ENCODE measurements around the gene RNF121.

Gene RNF121

DNA sequence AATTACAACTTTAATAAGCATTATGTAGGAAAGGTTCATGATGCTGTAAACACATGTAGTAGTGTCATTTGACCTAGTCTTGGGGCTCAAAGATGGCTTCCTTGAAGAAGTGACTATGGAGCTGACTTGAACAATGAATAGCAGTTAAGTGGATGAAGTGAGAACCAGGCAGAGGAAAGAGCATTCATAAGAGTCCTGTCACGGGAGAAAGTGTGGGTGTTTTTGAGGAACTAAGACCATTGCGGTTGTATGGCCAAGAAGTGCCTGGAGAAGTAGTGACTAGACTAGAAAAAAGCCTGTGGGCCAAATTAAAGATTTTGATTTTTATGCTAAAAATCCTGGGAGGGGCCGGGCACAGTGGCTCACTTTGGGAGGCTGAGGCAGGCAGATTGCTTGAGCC, 62.6 kb downstream of the RNF121 start:
- DNase-seq: no peak

DNA sequence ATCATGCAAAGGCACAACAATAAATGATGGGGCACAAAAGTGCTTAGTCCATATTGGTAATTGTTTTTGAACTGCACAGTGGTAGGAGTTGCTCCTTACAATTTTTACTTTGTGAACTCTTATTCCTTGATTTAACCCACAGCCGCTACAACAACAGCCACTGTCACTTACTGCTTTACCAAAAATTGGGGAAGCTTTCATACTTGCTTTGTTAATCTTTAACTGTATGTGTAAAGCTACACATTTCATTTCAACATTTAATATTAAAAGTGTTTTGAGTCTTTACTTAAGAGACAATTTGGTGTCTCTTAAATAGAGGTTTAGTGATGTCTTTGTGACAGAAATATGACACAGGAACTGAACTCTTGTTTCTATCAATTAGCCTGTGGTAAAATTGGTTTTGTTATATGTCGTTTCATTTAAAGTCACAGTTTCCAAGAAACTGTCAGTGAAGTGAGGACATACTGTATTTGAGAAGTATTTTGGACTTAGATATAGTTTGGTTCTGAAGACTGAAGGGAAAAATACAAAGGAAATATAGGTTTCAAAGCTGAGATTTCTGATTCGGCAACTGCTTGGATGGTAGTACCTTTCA, 63.4 kb downstream of the RNF121 start:
- DNase-seq: no peak

DNA sequence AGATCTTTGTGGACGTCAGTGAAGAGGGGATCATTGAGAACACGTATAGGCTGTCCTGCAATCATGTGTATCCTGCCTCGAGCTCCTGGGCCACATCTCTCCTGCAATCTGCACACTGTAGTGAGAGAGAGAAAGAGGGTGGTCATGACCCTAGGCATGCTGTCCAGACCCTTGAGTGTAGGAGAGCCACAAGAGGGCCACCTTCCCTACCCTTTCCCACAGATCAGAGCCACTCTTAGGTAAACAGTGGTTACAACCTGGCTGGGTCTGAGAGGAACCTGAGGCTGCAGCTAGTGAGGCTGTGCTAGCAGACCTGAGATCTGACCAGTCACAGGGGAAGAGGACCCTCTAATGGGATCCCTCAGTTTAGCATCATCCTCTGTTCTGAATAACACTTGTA, 65.9 kb downstream of the RNF121 start:
- no peak for DNase-seq

DNA sequence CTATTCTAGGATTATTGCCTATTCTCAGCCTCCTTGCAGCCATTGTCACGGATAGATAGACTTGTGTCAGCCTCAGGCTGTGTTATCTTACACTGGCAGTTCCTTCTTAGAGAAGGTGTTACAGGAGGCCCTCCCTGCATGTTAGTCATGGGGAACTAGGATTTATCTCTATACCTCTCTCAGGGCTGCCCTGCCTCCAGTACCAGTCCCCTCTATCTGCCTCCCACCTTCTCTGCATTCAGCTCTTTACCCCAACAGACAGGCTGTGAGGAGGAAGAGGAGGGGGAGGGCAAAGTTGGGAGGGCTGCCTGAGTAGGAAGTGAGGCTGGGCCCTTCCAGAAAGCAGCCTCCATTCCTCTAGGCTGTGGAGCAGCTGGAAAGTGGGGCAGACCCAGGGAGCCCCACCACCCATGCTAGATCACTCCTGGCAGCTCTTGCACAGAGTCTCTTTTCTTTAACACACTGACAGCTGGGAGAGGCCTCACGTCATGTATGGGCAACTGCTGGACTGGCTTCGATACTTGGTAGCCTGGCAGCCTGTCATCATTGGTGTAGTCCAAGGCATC, 67.0 kb downstream of the RNF121 start:
- DNase-seq: no peak

DNA sequence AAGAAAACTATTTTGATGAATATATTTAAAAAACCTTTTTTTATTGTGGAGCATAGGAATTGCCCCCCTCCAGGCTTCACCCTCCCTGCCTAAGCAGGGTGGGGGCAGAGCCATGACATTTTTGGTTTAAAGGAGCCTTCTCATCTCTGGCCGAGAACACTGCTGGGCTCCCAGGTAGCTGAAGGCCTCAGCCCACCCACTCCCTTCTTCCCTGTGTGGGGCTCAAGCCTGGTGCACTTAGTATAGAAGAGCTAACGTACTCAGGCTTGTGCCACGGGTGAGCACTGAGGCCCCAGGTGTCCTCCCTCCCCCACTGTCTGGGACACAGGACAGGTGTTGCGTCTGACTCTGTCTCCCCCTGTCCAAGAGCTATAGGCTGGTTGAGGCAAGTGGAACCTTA, 67.7 kb downstream of the RNF121 start:
- DNase-seq: no peak

DNA sequence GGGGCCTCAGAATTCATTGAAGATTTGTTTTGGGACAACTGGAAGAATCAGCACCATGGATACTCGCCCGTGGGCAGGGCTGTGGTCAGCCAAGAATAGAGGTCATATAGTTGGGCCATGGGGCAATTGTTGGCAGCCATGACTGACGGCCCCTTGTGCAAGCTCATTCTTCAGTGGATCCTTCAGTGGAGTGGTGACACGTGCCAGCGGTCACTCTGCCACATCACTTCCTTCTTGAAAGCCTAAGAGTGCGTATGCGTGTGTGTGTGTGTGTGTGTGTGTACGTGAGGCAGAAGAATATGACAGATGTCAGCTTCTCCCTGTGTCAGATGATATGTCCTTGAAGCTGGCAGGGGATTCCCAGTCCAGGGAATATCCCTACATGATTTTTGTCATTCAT, 68.1 kb downstream of the RNF121 start:
- DNase-seq: no peak

DNA sequence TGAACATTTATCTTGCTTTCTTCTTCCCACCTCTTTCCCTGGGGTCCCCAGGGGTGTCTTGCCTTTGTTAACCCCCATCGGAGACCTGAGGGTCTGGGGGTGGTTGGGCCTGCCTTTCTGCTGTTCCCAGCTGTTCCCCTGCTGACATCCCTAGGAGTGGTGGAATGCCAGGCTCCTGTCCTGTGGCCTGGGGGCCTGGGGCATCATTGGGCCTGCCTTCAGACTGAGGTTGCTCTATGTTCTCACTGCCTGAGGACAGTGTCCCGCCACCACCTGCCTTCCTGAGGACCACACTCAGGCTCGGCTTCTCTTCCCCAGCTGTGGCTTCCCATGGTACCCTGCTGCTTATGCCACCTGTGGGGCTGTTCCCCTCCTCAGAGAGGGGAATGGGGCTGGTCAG, 68.7 kb downstream of the RNF121 start:
- DNase-seq: no peak

DNA sequence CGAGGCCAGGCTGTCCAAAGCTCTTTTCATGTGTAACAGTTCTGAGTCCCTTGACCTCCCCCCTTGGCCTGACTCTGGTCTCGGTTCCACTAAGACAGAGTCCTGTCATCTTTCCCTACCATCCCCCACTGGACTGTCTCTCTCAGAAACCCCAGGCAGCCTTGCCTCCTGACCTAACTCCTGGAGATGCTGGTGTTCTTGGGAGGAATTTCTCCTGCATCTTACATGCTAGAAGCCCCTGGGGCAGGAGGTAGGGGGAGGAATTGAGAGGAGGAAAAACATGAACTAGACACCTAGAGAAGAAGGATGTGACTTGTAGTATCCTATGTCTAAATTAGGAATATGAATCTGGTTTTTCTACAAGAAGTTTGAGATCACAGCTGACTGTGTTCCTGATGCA, 69.2 kb downstream of the RNF121 start:
- DNase-seq: no peak

DNA sequence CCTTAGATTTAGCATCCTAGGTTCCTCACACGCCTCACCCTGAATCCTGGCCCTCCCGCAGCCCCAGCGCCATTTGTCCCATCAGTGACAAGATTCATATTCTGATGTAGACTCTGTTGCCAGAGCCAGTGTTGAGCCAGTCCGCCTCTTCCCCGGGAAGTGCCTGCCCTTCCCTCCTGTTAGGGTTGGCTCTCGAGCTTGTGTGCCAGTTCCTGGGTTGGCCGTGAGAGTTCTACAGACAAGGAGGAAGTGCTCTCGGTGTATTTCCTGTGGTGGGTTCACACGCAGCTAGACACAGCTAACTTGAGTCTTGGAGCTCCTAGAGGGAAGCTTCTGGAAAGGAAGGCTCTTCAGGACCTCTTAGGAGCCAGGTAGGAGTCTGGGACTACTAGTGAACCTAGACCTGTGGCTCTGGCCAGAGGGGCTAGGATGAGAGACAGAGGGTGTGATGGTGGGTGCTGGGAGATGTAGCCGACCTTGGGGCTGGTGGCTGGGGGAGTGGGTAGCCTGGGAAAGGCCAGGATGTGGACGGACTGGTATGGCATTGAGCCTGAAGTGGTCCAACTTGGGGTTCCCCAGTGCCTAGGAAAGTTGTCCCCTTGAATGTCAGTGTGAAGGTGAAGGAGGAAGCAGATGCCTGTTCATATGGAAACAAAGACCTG, 69.9 kb downstream of the RNF121 start, which contains the start of gene IL18BP:
IL18BP (plus strand) TSS at position 261 of the 662 bp plus-strand sequence. CDS start 1,076 bp downstream, outside the sequence.
- DNase-seq: no peak

DNA sequence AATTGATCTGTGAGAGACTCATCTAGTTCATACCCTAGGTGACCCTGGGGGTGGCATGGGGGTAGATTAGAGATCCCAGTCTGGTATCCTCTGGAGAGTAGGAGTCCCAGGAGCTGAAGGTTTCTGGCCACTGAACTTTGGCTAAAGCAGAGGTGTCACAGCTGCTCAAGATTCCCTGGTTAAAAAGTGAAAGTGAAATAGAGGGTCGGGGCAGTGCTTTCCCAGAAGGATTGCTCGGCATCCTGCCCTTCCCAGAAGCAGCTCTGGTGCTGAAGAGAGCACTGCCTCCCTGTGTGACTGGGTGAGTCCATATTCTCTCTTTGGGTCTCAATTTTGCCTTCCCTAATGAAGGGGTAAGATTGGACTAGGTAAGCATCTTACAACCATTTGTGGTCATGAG, 70.5 kb downstream of the RNF121 start:
- no peak for DNase-seq

DNA sequence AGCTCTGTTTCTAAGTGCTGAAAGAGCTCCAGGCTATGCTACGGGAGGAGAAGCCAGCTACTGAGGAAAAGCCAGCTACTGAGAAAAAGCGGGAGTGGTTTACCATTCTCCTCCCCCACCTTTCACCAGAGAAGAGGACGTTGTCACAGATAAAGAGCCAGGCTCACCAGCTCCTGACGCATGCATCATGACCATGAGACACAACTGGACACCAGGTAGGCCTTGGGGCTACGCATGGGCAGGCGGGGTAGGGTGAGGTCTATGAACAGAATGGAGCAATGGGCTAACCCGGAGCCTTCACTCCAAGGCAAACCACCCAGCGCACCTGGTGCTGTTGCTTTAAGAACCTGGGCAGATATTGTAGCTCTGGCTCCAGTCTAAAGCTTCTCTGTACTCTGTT, 71.0 kb downstream of the RNF121 start:
- DNase-seq: no peak

DNA sequence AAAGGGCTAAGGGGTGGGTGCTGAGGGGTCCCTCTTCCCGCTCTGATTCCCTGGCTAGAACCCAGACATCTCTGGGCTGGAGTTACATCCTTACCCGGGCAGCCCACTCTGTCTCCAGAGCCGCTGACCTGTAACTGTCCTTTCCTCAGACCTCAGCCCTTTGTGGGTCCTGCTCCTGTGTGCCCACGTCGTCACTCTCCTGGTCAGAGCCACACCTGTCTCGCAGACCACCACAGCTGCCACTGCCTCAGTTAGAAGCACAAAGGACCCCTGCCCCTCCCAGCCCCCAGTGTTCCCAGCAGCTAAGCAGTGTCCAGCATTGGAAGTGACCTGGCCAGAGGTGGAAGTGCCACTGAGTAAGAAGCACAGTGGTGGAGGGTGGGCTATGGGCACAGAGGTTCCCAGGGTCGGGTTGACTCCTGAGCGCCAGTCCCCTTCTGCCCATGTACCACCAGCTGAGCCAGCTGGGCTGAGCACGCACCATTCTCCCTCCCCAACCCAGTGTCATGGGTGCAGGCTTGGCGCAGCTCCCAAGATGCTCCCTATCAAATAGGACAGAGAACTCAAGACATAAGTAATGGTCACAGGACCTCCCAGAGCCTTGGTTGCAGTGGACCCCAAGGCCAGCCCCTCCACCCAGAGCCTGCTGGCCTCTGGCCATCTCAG, 71.5 kb downstream of the RNF121 start:
- DNase-seq: no peak

DNA sequence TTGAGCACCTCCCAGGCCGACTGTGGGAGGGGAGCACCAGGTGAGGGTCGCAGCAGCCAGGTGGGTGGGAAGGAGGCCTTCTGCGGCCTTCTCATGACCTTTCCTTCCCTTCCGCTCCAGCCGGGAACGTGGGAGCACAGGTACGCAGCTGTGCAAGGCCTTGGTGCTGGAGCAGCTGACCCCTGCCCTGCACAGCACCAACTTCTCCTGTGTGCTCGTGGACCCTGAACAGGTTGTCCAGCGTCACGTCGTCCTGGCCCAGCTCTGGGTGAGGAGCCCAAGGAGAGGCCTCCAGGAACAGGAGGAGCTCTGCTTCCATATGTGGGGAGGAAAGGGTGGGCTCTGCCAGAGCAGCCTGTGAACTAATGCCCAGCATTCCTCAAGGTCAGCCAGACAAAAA, 72.4 kb downstream of the RNF121 start:
- no peak for DNase-seq

DNA sequence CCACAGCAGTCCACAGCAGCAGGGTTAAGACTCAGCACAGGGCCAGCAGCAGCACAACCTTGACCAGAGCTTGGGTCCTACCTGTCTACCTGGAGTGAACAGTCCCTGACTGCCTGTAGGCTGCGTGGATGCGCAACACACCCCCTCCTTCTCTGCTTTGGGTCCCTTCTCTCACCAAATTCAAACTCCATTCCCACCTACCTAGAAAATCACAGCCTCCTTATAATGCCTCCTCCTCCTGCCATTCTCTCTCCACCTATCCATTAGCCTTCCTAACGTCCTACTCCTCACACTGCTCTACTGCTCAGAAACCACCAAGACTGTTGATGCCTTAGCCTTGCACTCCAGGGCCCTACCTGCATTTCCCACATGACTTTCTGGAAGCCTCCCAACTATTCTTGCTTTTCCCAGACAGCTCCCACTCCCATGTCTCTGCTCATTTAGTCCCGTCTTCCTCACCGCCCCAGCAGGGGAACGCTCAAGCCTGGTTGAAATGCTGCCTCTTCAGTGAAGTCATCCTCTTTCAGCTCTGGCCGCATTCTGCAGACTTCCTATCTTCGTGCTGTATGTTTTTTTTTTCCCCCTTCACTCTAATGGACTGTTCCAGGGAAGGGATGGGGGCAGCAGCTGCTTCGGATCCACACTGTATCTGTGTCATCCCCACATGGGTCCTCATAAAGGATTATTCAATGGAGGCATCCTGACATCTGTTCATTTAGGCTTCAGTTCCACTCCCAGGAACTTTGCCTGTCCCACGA, 73.2 kb downstream of the RNF121 start:
- DNase-seq: no peak

DNA sequence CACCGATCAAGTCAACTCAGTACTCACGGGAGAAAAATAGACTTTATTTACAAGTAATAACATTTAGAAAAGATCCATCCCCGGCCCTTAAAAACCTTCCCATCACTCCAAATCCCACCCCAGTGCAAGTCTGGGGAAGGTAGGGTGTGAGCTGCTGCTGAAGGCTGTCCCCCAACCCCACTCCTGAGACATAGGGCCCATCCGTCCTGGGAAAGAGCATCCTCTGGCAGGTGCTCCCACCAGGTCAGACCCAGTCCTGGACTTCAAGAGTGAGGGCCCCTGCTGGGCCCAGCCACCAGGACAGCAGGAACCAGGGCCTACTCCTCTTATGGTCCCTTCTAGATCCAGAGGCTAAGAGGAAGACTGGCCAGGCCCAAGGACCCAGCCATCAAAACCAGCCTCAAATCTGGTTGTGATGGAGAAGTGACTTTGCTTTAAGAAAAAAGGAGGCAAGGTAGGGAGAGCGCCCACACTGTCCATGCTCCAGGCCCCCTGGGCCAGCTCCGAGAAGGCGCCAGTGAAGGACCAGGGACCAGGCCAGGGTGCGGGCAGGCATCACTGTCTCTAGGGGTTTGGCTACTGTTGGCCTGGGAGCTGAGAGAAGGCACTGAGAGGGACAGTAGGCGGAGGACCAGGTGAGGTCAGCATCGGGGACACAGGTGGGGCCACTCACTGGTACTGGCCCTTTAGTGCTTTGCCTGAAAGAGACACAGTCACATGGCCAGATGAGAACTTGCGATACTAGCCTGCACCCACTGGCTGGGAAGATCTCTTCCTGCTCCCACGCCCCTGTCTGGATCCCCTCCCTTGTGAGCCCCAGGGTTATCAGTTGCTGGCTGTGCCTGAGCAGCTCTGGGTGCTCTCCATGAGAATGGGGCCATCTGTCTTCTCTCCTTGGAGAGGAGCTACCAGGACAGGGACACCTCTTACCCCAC, 74.3 kb downstream of the RNF121 start:
- DNase-seq: no peak

DNA sequence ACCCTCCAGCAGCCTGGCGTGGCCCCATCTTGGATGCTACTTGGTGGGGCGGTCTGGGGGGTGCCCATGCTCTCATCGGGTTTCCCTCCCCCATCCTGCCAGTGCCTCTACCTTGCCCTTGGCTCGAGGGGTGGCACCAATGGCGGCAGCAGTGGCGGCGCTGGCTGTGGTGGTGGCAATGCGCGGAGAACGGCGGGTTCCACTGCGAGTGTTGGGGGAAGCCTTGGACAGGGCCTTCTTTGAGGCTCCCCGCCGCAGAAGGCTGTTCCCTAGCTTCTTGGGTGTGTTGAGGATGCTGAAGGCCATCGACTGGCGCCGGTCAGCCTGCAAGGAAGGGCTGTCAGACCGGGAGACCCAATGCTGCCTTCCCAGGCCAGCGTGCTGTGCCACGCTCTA, 74.9 kb downstream of the RNF121 start:
- DNase-seq: no peak

DNA sequence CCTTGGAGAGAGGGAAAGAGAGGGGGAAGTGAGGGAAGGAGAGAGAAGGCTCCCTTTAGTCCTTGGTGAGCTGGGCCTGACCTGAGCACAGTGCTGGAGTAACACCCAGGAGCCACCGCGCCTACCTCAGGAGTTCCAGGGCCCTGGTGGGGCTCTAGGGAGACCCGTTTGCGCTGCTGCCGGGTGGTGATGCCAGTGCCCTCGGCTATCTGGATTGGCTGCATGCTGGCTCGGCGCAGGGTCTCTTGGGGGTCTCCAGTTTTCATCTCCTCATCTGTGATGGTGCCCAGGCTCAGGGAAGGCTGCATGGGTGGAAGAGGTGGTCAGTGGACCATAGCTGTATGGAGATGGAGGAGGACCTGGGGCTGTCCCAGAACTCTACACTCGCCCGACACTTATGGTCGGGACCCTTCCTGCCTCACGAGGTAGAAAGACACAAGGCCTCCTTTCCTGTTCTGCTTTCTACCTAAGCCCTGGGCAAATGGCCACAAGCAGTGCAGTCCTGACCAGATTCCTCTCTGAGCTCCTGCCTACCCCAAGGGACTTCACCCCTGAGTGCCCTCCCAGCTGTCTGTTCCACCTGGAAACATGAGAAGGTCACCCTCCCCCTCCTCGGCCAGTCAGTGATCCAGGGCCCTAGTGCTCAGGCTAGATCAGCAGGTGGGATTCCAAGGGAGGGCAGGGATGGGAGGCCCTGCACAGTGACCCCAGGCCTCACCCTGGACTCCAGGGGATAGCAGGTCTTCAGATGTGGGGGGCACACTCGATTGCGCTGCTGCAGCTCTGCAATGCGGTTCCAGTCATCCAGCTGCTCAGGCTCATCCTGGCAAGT, 75.9 kb downstream of the RNF121 start:
- no peak for DNase-seq

DNA sequence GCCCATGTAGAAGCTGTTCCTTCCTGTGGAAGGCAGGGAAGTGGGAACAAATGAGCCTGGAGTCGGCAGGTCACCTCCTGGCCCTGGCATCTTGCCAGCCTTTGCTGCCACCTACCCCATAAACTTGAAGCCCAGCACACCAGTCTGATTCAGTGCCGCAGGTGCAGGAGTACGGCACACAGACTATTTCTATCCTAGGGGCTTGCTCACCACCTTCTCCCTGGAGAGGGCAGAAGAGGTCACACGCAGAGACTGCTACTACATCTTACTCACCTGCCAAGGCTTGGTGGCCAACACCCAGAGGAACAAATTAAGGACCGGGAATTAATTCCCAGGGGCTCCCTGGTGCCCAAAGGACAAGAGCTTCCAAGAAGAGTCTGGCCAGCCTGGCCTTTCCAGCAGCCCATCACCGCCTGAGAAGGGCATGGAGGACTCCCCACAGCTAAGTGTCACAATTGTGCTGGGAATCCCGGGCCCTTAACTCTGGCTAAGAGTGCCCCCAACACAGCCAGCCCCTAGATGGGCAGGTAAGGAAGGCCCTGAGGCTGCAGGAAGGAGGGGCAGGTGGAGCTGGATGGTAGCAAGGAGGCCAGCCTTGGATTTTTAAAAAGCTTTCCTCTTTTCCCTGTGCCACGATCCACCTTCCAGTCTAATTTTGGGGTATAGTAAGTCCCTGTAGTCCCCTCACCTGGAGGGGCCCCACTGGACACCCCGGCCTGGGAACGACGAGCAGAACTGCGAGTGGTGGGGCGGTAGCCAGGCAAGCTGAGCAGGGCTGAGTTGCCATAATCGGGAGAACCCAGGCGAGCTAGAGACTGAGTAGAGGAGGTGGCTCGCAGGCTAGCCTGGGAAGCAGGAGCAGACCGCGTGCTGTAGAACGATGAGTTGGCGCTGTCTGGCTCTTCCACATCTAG, 76.8 kb downstream of the RNF121 start:
- no peak for DNase-seq

DNA sequence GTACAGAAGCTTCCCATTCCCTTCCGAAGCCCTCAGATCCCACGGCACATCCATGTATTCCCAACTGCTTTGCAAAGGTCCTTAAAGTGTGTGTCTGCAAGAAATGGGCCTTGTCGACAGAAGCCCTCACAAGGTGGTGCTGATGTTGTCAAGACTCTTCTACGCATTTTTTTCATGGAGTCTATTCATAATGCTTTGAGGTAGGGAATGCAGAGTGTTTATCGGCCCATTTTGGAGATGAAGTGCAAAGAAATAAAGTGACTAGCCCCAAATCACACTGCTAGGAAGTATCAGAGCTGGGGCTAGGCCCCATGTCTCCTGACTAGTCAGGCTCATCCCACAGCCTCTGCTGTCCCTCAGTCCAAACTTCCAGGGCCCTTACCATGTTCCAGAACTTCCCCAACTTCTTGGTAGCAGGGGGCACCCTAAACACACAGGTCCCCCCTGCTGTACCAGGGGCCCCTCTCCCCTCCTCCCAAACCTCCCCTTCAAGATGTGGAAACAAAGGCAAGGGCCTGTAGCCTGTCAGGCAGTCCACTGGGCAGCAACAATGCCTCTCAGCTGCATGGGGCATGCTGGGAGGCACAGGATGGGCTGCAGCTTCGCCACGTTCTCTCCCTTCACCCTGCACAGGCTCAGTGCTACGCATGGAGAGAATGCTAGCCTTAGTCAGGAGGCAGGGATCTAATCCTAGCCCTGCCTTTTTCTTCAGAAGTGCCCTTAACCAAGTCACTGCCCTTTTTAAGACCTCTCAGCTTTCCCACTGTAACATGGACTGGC, 77.7 kb downstream of the RNF121 start:
- no peak for DNase-seq

Measured in left hindlimb (tissue), 1 donor.